Colon (tissue), 2 donors: ENCODE data around the gene FPGT.
"Not testable (repeated sequence)": the region's sequence is repeated elsewhere in the genome, so short reads cannot be mapped to it uniquely, and the experiment has no call there.

ENCODE experiments used
- FAIRE-seq: peaks from 2 replicates; lab custom pipeline; 2012; peaks lifted over from hg19 to GRCh38; lab: Jason Lieb, UNC
- donor health status: control.
- donor health status: control.

Gene FPGT

DNA sequence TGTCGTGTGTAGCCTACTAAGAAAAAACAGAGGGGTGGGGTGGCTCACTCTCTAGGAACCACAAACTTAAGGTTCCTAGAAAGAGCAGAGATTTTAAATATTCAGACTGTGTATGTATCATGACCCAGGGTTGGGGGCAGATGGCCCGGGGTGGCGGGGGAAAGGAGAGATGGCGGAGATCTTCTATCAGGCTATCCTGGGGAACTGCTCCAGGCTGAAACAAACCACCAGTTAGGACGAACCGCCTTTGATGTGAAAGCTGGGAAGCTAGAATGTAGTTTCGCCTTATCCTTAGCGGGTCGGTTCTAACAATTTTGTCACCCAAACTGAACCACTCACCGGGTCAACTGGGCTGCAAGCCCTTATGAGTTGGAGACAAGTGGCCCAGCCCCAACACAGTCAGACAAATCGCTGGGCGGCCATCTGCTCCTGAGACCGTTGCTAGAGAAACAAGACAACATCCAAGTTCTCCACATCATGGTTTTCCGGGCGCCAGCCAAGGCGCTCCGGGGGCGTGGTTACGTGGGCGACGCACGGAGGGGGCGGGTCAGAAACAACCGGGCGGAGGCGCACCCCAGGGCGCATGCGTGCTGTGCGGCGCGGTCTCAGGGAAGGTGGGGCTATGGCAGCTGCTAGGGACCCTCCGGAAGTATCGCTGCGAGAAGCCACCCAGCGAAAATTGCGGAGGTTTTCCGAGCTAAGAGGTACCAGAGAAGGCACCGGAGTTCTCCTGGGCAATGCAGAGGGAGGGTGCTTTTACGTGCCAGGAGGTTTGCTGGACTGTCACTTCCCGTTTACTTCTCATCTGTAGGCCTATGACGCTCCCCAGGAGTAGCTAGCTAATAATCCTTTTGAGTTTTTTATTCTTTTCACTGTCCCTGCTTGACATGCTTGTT is at the start of gene FPGT, which contains the start of gene LRRIQ3:
Gene FPGT, plus strand, starts transcription at position 586 of the 896 bp plus-strand sequence. Its CDS starts 37 bp downstream, at position 623.
Gene LRRIQ3, minus strand, starts transcription at position 520 of the 896 bp plus-strand sequence. CDS start 14,492 bp downstream, outside the sequence.
- FAIRE-seq, result peak; percentile 64

DNA sequence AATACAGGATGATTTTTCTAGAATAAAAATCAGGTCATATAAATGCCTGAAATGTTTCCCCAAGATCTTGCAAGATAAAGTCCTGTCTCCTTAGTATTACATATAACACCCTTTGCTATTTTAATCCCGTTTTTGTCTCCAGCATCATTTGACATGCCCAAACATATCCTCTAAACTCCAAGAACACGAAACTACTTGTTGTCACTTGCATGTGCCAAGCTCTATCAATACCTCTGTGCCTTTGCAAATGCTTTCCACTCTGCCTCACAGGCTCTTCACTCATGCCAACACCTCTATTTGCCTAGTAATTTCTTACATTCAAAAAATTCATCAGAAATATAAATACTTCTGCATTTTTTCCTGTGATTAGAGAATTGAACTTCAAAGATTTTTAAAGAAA is 38.0 kb upstream of the FPGT start:
- FAIRE-seq, result no peak

DNA sequence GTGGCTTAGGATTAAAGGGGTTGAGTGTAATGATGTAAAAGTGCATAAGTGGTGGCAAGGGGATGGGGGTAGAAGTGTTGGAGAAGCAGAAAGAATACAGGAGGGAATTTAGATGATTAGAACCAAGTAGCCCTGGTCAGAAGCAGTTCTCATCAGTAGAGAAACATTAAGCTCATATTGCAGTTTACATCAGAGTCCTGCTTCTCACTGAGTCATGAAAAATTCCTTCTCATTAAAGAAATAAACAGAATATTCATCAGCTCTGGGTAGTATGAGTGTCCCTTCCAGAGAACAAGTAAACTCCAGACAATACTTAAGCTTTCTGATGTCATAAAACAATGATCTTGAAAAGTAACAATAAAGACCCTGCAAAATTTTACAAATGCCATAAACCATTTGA is 36.5 kb upstream of the FPGT start:
- FAIRE-seq, result no peak

DNA sequence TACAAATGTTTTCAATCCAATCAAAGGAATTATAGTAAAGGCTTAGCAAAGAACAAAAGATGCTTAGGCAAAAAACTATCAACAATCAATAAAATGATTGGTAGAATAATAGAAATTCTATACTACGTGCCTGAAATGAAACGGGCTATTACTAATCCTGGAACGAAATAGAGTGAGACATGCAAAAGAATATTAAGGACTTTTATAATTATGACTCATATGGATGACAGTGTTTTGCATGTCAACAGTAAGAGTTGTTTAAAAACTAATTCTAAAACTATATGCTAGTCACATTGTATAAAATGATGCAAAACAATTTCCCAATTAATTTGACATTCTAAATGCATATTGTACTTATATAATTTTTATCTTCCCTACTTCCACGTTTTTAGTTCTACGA is 35.7 kb upstream of the FPGT start:
- no peak for FAIRE-seq

DNA sequence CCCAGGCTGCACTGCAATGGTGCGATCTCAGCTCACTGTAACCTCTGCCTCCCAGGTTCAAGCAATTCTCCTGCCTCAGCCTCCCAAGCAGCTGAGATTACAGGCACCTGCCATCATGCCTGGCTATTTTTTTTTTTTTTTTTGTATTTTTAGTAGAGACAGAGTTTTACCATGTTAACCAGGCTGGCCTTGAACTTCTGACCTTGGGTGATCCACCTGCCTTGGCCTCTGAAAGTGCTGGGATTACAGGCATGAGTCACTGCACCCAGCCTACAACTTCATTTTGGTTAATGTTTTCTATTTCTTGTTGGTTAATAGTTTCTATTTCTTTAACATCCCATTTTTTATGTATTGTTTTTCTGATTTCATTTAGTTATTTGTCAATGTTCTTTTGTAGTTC is 23.6 kb upstream of the FPGT start:
- not testable (repeated sequence) for FAIRE-seq

DNA sequence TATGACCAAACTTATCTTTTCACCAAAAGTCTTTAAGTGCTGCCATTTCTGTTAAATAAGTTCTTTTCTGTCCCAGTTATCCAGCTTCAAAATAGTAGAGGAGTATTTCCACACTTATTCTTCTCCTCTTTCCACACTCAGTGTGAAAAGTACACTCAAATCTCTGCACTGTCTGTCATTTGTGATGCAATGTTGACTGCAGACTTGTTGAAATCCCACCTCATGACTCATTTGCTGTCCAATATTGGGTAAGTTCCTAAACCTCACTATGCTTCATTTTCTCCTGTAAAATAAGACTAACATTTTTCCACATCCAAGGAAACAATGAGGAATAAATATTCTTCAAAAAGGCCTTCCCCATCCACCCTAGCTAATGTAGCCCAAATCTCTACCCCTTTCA is 17.6 kb upstream of the FPGT start:
- FAIRE-seq, result no peak

DNA sequence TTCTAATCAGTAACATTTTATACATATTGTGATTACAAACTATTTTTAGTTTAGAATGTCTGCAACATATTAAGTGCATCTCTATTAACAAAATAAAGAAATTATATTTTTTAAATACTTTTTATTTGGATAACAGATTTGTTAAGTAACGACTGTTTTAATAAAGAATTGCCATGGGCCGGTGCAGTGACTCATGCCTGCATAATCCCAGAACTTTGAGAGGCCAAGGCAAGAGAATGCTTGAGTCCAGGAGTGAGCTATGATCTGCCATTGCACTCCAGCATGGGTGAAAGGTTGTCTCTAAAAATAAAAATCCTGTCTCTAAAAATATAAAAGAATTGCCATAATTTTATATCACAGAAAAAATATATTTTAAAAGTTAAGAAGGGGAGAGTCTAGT is 4.1 kb upstream of the FPGT start:
- peak; percentile 49 for FAIRE-seq

DNA sequence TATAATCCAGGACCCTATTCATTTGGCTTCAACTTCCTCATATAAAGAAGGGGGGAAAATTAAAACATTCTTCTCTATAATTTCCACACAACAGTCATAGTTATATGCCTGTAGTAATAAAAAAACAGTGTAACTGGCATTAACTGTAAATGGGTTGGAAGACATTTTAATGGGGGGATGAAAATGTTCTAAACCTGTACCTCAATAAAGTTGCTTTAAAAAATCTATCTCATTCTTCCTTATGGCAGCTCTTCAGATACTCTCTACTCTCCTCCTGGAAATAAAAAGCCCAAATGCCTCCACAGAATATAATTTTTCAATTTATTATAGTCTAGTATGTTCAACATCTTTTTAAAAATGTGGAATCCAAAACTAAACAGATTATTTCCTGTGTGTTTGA is 2.7 kb upstream of the FPGT start:
- no peak for FAIRE-seq

DNA sequence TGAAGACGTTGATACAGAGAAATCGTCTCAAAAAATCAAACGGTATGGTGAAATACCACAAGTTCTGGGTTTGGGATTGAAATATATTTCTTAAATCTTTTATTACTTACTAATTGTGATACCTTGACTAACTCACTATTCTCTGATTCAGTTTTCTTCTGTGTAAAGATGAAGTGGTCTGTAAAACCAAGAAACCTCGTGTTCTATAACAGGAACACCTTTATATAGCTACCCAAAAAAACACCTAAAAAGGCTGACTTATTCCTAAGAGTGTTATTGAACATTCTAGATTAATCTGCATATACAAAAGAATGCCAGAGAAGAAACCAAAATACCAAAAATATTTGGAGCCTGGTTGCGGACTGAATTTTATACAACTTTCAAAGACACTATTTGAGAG is 787 bp upstream of the FPGT start:
- FAIRE-seq, result peak; percentile 5

DNA sequence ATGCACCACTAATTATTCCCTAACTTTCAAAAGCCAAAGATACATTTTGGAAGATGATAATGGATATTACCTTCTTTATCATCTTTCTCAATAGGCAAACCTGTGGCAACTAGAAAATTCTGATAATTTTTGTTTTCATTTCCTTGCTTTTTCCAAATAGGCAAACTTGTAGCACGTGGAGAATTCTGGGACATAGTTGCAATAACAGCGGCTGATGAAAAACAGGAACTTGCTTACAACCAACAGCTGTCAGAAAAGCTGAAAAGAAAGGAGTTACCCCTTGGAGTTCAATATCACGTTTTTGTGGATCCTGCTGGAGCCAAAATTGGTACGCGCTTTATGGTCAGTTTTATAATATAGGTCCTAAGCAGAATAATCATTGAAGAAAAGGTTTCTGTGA is 1.5 kb downstream of the FPGT start:
- no peak for FAIRE-seq

DNA sequence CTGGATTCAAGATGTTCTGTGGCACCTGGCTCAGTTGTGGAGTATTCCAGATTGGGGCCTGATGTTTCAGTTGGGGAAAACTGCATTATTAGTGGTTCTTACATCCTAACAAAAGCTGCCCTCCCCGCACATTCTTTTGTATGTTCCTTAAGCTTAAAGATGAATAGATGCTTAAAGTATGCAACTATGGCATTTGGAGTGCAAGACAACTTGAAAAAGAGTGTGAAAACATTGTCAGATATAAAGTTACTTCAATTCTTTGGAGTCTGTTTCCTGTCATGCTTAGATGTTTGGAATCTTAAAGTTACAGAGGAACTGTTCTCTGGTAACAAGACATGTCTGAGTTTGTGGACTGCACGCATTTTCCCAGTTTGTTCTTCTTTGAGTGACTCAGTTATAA is 7.2 kb downstream of the FPGT start:
- FAIRE-seq, result no peak

DNA sequence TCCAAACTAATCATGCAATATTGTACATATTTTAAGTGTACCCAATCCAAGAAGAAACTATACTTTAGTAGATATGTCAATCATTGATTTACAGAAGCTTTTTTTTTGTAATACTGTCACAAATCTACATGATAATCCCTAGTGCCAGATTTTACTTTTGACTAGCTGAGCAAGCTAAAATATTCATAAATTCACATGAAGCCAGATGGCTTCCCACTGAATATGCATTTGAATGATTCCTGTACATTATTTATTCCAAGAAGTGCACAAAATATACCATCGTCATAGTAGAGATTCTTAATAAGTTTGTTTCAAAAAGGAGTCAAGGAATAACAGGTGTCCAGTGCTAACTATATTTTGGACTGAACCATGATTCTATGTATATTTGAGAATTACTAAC is 17.2 kb downstream of the FPGT start:
- no peak for FAIRE-seq

DNA sequence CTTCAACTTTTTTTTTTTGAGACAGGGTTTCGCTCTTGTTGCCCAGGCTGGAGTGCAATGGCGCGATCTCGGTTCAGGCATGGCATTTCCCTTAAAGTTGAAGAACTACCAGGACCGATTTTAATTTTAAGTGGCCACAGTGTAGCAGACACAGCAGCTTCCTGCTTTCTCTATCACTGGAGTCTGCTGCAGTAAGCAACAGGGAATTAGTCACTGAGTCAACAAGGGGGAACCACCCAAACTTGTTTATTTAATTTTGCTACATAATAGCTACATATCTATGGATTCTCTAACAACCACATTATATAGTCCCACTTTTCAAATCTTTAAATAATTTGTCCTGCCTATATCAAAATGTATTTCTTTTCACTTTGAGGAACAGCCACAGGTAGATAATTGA is 24.7 kb downstream of the FPGT start:
- no peak for FAIRE-seq

DNA sequence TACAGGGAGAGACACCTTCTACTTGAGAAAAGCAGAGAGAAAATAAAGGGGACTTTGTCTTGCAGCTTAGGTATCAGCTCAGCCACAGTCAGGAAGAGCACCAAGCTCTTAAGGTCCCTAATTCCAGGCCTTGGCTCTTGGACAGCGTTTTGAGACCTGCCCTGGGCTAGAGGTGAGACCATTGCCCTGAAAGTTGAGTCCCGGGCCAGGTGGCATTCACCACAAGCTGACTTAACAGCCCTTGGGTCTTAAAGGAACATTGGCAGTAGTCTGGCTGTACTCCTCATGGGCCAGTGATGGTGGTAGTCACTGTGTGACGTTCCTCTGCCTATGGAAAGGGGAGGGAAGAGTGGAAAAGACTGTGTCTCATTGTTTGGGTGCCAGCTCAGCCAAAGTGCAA is 25.4 kb downstream of the FPGT start:
- FAIRE-seq, result no peak

DNA sequence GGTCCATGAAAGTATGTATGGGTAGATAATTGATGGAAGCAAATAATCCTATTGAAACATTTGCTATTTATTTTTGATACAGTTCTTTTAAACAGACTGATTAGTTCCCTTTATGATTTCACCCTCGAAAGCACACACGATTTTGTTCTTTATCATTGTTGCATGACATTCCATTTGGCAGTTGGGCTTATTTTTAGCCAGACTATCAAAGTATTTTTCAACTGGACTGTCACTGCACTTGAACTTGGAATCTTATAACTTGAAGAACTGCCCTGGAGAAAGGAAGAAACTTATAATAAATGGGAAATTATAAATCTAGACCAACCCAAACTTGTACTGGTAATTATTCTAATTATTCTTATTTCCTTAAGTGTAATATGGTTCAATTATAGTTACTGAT is 37.1 kb downstream of the FPGT start, which contains the start of gene TNNI3K:
Gene TNNI3K, plus strand, starts transcription at position 235 of the 400 bp plus-strand sequence. Its CDS starts 65 bp downstream, at position 300.
- no peak for FAIRE-seq

DNA sequence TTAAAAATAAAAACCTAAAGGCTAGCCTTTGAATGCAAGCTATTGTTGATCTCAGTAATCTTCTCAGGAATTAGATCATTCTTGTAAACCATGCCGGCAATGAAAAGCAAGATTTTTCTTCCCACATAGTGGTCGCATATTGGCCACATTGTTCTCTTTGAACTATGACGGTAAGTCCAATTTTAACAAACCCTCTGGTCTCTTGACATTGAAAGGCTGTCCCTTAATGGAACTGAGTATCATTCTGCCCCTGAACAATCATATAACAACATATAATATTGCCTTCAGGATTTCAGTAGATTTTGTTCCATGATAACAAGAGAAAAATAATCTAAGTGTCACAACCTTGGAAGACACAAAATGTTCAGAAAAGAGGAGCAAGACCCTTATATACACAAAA is 38.4 kb downstream of the FPGT start:
- no peak for FAIRE-seq

DNA sequence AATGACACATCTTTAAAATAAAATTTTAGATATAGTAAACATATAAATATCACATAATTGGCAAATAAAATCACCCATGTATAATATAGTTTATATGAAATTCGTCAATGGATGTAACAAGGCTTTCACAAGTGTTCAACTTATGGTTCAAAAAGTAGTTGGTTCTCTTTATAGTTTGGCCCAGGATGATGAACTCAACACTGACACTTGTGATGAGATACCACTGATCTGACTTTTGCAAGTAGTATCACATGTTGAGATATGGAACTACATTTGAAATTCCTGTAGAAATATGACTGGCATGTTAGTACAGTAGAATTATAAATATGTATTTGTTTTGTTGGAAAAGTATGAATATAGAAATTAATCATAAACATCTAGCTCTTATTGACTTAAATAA is 39.0 kb downstream of the FPGT start:
- no peak for FAIRE-seq

DNA sequence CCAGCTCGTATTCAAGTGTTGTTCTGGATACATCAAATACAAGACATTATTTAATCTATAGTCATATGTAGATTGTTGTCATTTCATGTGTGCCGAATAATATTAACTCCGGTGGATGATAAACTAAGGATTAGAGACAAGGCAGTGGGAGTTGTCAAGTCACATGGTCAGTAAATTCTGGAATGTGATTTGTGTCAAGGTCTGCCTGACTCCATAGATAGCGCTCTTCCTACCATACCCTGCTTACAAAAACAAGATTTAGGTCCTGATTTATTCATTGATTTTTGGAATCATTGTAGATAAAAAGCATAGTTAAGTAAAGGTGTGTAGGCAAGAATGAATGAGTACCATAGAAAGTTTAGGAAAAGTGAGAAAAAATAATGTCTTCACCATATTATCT is 39.7 kb downstream of the FPGT start:
- no peak for FAIRE-seq

DNA sequence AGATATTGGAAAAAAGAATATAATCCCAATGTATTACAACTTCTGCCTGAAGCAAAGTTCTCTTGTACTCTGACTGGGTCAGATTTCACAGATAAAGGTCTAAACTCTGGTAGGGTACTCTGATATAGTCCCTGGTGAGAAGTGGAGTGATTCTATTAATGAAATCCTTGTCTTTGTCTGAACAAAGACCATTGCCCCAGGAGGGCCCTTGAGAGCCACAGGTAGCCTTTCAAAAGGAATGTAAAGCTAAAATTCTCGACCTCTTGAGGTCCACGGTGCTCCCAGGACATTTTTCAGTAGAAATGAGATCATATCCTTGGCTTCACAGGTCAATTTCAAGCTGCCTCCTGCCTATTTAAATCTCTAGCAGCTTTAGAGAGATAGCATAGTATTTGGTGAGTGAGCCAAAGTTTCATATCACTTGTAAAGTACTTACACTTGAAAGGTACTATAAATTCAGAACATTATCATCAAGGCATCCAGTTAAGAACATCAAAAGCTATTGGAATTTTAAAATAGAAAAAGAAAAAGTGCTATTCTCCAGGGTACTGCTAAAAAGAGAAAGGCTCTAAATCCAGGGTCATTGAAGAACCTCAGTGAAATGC is 47.2 kb downstream of the FPGT start:
- FAIRE-seq, result no peak

DNA sequence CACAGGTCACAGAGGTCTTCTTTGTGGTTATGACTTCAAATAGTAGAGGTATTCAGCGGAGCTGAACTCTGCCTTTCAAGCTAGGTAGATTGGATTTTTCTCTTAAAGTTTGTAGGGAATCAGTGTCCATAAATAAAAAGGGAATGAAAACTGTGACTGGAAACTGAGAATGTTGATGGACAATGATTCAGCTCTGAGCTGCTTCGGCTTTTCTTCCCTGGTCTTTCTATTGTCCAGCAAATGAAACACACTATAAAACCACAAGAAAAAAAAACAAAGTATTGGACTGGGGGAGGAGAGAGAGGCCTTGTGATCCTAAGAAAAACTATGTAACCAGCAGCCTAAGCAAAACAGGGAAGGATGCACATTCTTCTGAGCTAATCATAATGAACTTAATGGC is 48.3 kb downstream of the FPGT start:
- no peak for FAIRE-seq

DNA sequence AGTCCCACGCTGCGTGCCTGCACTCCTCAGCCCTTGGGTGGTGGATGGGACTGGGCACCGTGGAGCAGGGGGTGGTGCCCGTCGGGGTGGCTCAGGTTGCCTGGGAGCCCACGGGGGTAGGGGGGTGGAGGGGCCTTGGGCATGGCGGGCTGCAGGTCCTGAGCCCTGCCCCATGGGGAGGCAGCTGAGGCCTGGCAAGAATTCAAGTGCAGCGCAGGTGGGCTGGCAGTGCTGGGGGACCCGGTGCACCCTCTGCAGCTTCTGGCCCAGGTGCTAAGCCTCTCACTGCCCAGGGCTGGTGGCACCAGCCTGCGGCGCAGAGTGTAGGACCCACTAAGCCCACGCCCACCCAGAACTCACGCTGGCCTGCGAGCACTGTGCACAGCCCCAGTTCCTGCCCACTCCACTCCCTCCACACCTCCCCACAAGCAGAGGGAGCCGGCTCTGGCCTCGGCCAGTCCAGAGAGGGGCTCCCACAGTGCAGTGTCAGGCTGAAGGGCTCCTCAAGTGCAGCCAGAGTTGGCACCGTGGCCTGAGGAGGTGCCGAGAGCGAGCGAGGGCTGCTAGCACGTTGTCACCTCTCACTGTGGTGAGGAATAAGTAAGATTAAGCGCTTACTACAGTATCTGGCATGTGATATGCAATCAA is 50.0 kb downstream of the FPGT start:
- FAIRE-seq, result no peak

DNA sequence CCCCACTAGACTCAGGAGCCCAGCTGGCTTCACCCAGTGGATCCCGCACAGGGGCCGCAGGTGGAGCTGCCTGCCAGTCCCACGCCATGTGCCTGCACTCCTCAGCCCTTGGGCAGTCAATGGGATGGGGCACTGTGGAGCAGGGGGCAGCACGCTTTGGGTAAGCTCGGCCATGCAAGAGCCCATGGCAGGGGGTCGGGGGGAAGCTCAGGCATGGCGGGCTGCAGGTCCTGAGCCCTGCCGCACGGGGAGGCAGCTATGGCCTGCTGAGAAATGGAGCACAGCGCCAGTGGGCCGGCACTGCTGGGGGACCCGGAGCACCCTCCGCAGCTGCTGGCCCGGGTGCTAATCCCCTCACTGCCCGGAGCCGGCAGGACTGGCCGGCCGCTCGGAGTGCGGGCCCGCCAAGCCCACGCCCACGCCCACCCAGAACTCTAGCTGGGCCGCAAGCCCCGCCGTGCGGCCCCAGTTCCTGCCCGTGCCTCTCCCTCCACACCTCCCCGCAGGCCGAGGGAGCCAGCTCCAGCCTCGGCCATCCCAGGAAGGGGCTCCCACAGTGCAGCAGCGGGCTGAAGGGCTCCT is 55.3 kb downstream of the FPGT start:
- FAIRE-seq, result not testable (repeated sequence)
